ENCODE results near the gene KNSTRN.

The KNSTRN gene

DNA sequence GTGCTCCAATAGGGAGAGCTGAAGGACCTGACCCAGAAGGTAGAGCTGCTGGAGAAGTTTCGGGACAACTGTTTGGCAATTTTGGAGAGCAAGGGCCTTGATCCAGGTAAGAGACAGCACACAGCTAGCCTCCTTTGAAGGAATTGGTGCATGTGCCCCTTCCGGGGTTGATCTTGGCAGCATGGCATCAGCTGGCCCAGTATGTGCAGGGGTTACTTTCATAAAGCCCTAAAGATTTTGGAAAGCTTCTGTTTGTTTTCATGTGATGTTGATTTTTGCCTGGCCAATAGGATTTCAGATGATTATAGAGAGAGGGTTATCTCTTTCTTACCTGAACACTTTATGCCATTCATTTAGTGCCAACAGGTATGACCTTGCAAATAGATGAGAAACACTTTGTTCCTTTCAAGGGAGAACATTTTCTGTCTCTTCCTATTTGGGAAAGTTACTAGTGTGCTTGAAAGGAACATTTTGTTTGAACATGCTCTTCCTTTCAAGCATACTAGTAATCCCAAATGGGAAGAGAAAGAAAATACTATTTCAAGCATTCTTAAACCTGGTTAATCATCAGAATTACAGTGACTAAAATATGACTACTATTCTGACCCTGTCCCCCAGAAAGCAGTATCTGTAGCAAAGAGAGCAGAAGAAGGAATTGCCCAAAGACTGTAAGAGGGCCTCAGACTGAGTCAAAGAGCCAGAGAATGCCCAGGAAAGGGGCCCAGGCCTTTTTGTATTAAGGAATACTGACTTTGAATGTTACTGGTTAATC lies 7.5 kb downstream of the KNSTRN start:
- ChIA-PET POLR2A (no interaction called here), CTCF (interaction anchor here (1.0 to 2.0 kb wide), 7 partner anchors 14 to 285 kb away, joined by 3 to 6 read pairs (median 3); no protein-coding TSS in a partner anchor)
- DNase-seq (ENCODE audit: extremely low spot score) = no peak
- TF ChIP-seq, protein P1, sequence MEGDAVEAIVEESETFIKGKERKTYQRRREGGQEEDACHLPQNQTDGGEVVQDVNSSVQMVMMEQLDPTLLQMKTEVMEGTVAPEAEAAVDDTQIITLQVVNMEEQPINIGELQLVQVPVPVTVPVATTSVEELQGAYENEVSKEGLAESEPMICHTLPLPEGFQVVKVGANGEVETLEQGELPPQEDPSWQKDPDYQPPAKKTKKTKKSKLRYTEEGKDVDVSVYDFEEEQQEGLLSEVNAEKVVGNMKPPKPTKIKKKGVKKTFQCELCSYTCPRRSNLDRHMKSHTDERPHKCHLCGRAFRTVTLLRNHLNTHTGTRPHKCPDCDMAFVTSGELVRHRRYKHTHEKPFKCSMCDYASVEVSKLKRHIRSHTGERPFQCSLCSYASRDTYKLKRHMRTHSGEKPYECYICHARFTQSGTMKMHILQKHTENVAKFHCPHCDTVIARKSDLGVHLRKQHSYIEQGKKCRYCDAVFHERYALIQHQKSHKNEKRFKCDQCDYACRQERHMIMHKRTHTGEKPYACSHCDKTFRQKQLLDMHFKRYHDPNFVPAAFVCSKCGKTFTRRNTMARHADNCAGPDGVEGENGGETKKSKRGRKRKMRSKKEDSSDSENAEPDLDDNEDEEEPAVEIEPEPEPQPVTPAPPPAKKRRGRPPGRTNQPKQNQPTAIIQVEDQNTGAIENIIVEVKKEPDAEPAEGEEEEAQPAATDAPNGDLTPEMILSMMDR (IDR thresholded peaks at IDR 0.05; ENCODE audit: control extremely low read depth, extremely low read depth, low read depth, missing control alignments) = no peak

DNA sequence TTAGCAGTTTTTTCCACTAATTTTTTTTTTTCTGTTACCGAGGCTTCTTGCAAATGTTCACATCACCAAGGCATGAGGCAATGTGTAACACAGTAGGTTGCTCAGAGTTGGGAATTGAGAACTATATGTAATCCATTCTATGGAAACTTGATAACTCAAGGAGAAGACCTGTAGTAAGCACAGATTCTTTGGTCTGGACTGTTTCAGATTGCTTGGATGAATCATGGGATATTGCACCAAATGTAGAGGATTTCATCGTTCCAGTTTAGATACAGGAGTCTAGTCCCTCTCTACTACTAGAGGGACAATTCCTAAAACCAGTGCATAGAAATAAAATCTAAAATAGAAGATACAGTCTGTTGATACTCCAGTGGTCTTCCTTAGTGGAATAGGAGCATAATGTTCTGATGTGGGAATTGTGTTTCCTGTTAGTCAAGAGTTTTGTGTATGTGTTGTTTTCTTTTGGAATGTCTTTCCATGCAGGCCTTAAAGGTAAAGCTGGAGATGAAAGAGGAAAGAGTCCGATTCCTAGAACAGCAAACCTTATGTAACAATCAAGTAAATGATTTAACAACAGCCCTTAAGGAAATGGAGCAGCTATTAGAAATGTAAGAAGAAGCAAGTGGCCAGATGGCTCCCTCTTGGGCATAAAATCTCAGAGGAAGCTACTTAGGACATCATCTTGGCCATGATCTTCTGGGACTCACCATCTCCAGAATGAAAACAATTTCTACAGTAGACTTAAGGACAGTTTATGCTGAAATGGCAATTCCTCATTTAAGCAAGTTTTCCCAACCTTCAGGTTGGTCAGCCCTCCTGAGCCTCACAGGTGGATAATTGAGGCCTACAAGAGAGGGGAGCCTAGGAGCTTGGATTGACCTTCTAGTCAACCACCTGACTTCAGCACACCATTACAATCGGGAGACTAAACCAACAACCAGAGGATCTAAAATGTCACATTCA lies 10.7 kb downstream of the KNSTRN start:
- ChIA-PET POLR2A (no interaction called here), CTCF (interaction anchor here (0.8 kb wide), 1 partner anchor 24 kb away, joined by 4 read pairs; no protein-coding TSS in a partner anchor)
- TF ChIP-seq, protein P1 (IDR thresholded peaks at IDR 0.05; ENCODE audit: control extremely low read depth, extremely low read depth, low read depth, missing control alignments) = no peak
- DNase-seq (ENCODE audit: extremely low spot score) = no peak

DNA sequence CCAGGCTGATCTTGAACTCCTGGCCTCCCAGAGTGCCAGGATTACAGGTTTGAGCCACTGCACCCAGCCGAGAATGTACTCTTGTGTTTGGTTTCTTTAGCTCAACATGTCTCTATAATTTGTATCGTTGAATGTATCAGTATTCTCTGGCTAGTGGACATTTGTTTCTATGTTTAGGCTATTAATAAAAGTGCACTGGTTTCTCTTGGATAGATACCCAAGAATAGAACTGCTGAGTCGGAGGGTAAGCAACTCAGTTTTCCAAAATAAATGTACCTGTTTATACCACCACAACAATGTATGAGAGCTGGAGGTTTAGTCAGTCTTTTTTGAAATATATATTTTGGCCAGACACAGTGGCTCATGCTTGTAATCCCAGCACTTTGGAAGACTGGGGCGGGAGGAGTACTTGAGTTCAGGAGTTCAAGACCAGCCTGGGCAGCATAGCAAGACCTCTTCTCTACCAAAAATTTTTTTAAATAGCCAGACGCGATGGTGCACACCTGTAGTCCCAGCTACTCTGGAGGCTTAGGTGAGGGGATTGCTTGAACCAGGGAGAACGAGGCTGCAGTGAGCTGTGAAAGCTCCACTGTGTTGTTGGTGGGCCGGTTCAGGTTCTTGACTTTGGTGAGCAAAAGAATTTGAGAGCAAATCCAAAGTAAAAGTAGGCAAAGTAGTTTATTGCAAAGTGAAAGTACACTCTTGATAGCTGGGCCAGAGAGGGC lies 15.3 kb downstream of the KNSTRN start:
- ChIA-PET CTCF (interaction anchor here (0.7 to 3.6 kb wide), 14 partner anchors 10 to 123 kb away, joined by 3 to 20 read pairs (median 4); no protein-coding TSS in a partner anchor), POLR2A (interaction anchor here (0.6 to 2.4 kb wide), 2 partner anchors 9 to 29 kb away, joined by 7 to 10 read pairs; no protein-coding TSS in a partner anchor)
- TF ChIP-seq, protein P1 (IDR thresholded peaks at IDR 0.05; ENCODE audit: control extremely low read depth, extremely low read depth, low read depth, missing control alignments) = no peak
- no peak for DNase-seq (ENCODE audit: extremely low spot score)

DNA sequence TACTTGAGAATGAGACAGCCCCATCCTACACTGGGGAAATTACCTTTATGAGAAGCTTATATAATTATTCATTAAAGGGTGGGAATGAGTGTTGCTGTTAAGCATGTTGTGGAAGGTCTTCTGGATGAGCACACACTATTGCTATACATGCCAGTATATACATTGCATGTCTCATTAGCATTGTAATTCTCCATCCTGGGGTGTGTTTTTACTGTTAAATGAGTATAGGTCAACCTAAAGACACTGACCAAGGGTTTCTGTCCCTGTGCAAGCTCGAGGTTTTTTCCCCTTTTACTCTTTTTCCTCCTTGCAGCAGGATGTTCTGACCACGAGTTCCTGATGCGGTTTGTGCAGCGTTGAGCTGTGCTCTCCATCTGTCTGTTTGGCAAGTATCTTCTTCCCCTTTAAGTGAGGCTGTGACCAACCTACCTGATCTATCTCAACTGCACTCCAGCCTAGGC lies 15.9 kb downstream of the KNSTRN start:
- ChIA-PET POLR2A (interaction anchor here (2.4 kb wide), 1 partner anchor 9 kb away, joined by 10 read pairs; no protein-coding TSS in a partner anchor), CTCF (interaction anchor here (0.7 to 3.6 kb wide), 12 partner anchors 9 to 124 kb away, joined by 3 to 20 read pairs (median 6); no protein-coding TSS in a partner anchor)
- peak; percentile 48 for DNase-seq (ENCODE audit: extremely low spot score)
- TF ChIP-seq, protein P1 (IDR thresholded peaks at IDR 0.05; ENCODE audit: control extremely low read depth, extremely low read depth, low read depth, missing control alignments) = no peak

DNA sequence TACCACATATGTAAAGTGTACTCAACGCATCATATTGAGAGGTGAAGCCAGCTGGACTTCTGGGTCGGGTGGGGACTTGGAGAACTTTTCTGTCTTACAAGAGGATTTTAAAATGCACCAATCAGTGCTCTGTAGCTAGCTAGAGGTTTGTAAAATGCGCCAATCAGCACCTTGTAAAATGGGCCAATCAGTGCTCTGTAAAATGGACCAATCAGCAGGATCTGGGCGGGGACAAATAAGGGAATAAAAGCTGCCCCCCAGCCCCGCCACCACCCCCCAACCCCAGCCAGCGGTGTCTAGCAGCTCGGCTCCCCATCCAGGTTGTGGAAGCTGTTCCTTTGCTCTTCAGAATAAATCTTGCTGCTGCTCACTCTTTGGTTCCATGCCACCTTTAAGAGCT lies 16.8 kb downstream of the KNSTRN start:
- ChIA-PET POLR2A (no interaction called here), CTCF (interaction anchor here (2.4 to 3.6 kb wide), 3 partner anchors 23 to 55 kb away, joined by 8 to 20 read pairs (median 19); no protein-coding TSS in a partner anchor)
- TF ChIP-seq, protein P1 (IDR thresholded peaks at IDR 0.05; ENCODE audit: control extremely low read depth, extremely low read depth, low read depth, missing control alignments) = no peak
- no peak for DNase-seq (ENCODE audit: extremely low spot score)

All from GM10248 (cell line).